Endothelial cell (in vitro differentiated cells): Measurements from ENCODE around the gene ADGRV1. TPM values are rescaled to one million over a fixed set of nuclear protein-coding genes. Genes with fewer than 3 reads are reported as not detected.
A peak's percentile ranks its signal among the peaks of the same experiment; 100 is the strongest.
"Not testable (repeated sequence)": the region's sequence is repeated elsewhere in the genome, so short reads cannot be mapped to it uniquely, and the experiment has no call there.

Experiments used
- DNase-seq: peaks from one replicate; pipeline ENCODE4 v3.0.0; 2021; ENCODE audit warnings: low spot score
- H3K27ac Mint-ChIP-seq: one replicate; pipeline ENCODE4 v1.8.0; 2021; ENCODE audit warnings: mixed read lengths, inconsistent platforms; ENCODE audit not compliant: unreplicated experiment
- H3K27me3 Mint-ChIP-seq: one replicate; pipeline ENCODE4 v1.8.0; 2021; ENCODE audit warnings: mild to moderate bottlenecking, moderate library complexity, mixed read lengths, inconsistent platforms; ENCODE audit not compliant: unreplicated experiment
- H3K36me3 Mint-ChIP-seq: one replicate; pipeline ENCODE4 v1.8.0; 2021; ENCODE audit warnings: mild to moderate bottlenecking, low read depth, mixed read lengths, inconsistent platforms; ENCODE audit not compliant: unreplicated experiment
- H3K4me1 Mint-ChIP-seq: one replicate; pipeline ENCODE4 v1.8.0; 2021; ENCODE audit warnings: mild to moderate bottlenecking, mixed read lengths, inconsistent platforms; ENCODE audit not compliant: unreplicated experiment
- H3K4me3 Mint-ChIP-seq: one replicate; pipeline ENCODE4 v1.8.0; 2021; ENCODE audit warnings: mild to moderate bottlenecking, mixed read lengths, inconsistent platforms; ENCODE audit not compliant: unreplicated experiment
- H3K9me3 Mint-ChIP-seq: one replicate; pipeline ENCODE4 v1.8.0; 2021; ENCODE audit warnings: mixed read lengths, inconsistent platforms; ENCODE audit not compliant: unreplicated experiment
- CTCF ChIP-seq: fragments of 200-600 bp; sonication (generic); IDR thresholded peaks from one replicate; pipeline ENCODE4 v1.5.0; 2021; ENCODE audit warnings: antibody characterized with exemption; ENCODE audit not compliant: unreplicated experiment
- total RNA-seq: library from RNA; stranded (reverse); fragmentation: NEBNext Ultra II Directional; extraction: Animal tissue kit (Norgen Biotek cat#: 25700); gene quantifications from one replicate; pipeline ENCODE4 v1.2.1, GENCODE V29; 2021; ENCODE audit not compliant: unreplicated experiment

ADGRV1 gene
- total RNA-seq, 1 donor from 2014 or later = 23.1 TPM

GRCh38 chr5:90586469-90586868 lies 27.9 kb downstream of the ADGRV1 start:
- H3K4me1 Mint-ChIP-seq = peaks cover 4% of the 10 kb centered on the region
- H3K9me3 Mint-ChIP-seq = no peaks in the 10 kb centered on the region
- DNase-seq = no peak
- H3K36me3 Mint-ChIP-seq = no peaks in the 10 kb centered on the region
- H3K4me3 Mint-ChIP-seq = no peak overlapping the region
- H3K27me3 Mint-ChIP-seq = no peaks in the 10 kb centered on the region
- TF ChIP-seq CTCF = no peak
- no peak overlapping the region for H3K27ac Mint-ChIP-seq

GRCh38 chr5:90590170-90590569 lies 31.6 kb downstream of the ADGRV1 start:
- no peak for TF ChIP-seq CTCF
- Mint-ChIP-seq H3K36me3 (peaks cover 21% of the 10 kb centered on the region), H3K4me3 (no peak overlapping the region), H3K27me3 (no peaks in the 10 kb centered on the region), H3K9me3 (no peaks in the 10 kb centered on the region), H3K4me1 (peaks cover 4% of the 10 kb centered on the region), H3K27ac (no peak overlapping the region)
- no peak for DNase-seq

- peaks cover 13% of the 10 kb centered on the region for H3K4me1 Mint-ChIP-seq
- not testable (repeated sequence) for H3K27ac Mint-ChIP-seq
Measured at GRCh38 chr5:90593083-90593482, 34.5 kb downstream of the ADGRV1 start.

GRCh38 chr5:90595766-90596165 lies 37.2 kb downstream of the ADGRV1 start:
- H3K36me3 Mint-ChIP-seq = peaks cover 26% of the 10 kb centered on the region
- not testable (repeated sequence) for H3K4me3 Mint-ChIP-seq, DNase-seq, H3K9me3 Mint-ChIP-seq, H3K27me3 Mint-ChIP-seq, H3K27ac Mint-ChIP-seq, H3K4me1 Mint-ChIP-seq

More at GRCh38 chr5:90593083-90593482, 34.5 kb downstream of the ADGRV1 start:
- peaks cover 26% of the 10 kb centered on the region for H3K36me3 Mint-ChIP-seq
- H3K27me3 Mint-ChIP-seq, H3K9me3 Mint-ChIP-seq, DNase-seq: not testable (repeated sequence)
- H3K4me3 Mint-ChIP-seq = peak overlapping the region; percentile 71

GRCh38 chr5:90598293-90598692 lies 39.7 kb downstream of the ADGRV1 start:
- TF ChIP-seq CTCF = no peak
- H3K27me3 Mint-ChIP-seq = no peaks in the 10 kb centered on the region
- H3K4me3 Mint-ChIP-seq = no peak overlapping the region
- peaks cover 12% of the 10 kb centered on the region for H3K36me3 Mint-ChIP-seq
- H3K27ac Mint-ChIP-seq = no peak overlapping the region
- no peak for DNase-seq
- H3K9me3 Mint-ChIP-seq = no peaks in the 10 kb centered on the region
- peaks cover 11% of the 10 kb centered on the region for H3K4me1 Mint-ChIP-seq

- not testable (repeated sequence) for H3K4me3 Mint-ChIP-seq, DNase-seq, H3K27me3 Mint-ChIP-seq, H3K9me3 Mint-ChIP-seq, H3K36me3 Mint-ChIP-seq, H3K27ac Mint-ChIP-seq
- H3K4me1 Mint-ChIP-seq = peaks cover 17% of the 10 kb centered on the region
Measured at GRCh38 chr5:90600307-90600706, 41.7 kb downstream of the ADGRV1 start.
